ENCODE measurements around the gene ARHGAP6. TPM values are rescaled to one million over a fixed set of nuclear protein-coding genes. Genes with fewer than 3 reads are reported as not detected.

Gene ARHGAP6
- total RNA-seq, 1 experiment from 2014 or later, result 0.10 TPM

DNA sequence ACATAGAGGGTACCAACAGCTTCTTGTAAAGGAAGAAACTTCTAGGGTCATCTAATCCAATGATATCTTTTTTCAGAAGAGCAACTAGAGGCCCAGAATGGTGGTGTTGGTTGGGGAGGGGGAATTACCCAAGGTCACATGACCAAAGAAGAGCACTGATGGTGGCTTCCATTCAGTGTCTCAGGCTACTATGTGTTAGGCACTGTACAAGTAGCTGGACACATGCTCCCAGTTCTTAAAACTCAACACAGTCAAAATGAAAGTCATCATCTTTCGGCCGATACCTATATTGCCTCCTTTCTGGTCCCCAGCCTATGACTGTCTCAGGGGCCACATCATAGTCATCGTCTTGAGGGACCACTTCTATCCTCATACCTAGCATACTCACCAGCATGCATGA is 88.1 kb downstream of the ARHGAP6 start:
- RAD21 ChIA-PET (ENCODE audit: low non-redundant PET in 1 of 2, low total read pairs in 2 of 2, uncharacterized antibody in 2 of 2, unreplicated experiment in 2 of 2), result no interaction called here
- Histone ChIP-seq H3K9me2 (ENCODE audit: insufficient read depth) (no peaks in the 10 kb centered on the region), H3K4me3 (replicated peaks in 1 of 2; ENCODE audit: low read depth in 1 of 2, low read length in 2 of 2) (no peak overlapping the region), H2AFZ (ENCODE audit: low read depth, low read length, poor library complexity, severe bottlenecking) (no peak overlapping the region), H3K79me2 (ENCODE audit: insufficient read depth, low read length) (no peaks in the 10 kb centered on the region), H3K36me3 (ENCODE audit: control insufficient read depth in 1 of 2, insufficient read depth in 2 of 2, low read length in 2 of 2) (no peaks in the 10 kb centered on the region), H3K27me3 (ENCODE audit: insufficient read depth, low read length) (no peaks in the 10 kb centered on the region), H3K27ac (ENCODE audit: low read depth, low read length) (no peak overlapping the region), H3K9ac (ENCODE audit: low read length) (no peak overlapping the region), H3K4me1 (ENCODE audit: control insufficient read depth in 1 of 2, insufficient read depth in 2 of 2, low read length in 2 of 2) (no peaks in the 10 kb centered on the region), H3K9me3 (ENCODE audit: control insufficient read depth in 1 of 2, insufficient read depth in 1 of 2, low read depth in 1 of 2, low read length in 2 of 2) (no peaks in the 10 kb centered on the region), H3K4me2 (ENCODE audit: low read length) (no peak overlapping the region), H4K20me1 (ENCODE audit: insufficient read depth) (no peaks in the 10 kb centered on the region)
- DNase-seq (ENCODE audit: low read depth, low spot score), result no peak
- TF ChIP-seq SP1 (IDR thresholded peaks at IDR 0.05; ENCODE audit: low read depth), result no peak
- TF ChIP-seq, protein P1, sequence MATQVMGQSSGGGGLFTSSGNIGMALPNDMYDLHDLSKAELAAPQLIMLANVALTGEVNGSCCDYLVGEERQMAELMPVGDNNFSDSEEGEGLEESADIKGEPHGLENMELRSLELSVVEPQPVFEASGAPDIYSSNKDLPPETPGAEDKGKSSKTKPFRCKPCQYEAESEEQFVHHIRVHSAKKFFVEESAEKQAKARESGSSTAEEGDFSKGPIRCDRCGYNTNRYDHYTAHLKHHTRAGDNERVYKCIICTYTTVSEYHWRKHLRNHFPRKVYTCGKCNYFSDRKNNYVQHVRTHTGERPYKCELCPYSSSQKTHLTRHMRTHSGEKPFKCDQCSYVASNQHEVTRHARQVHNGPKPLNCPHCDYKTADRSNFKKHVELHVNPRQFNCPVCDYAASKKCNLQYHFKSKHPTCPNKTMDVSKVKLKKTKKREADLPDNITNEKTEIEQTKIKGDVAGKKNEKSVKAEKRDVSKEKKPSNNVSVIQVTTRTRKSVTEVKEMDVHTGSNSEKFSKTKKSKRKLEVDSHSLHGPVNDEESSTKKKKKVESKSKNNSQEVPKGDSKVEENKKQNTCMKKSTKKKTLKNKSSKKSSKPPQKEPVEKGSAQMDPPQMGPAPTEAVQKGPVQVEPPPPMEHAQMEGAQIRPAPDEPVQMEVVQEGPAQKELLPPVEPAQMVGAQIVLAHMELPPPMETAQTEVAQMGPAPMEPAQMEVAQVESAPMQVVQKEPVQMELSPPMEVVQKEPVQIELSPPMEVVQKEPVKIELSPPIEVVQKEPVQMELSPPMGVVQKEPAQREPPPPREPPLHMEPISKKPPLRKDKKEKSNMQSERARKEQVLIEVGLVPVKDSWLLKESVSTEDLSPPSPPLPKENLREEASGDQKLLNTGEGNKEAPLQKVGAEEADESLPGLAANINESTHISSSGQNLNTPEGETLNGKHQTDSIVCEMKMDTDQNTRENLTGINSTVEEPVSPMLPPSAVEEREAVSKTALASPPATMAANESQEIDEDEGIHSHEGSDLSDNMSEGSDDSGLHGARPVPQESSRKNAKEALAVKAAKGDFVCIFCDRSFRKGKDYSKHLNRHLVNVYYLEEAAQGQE (IDR thresholded peaks at IDR 0.05; ENCODE audit: low read depth), result no peak
- TF ChIP-seq POLR2A (IDR thresholded peaks at IDR 0.05; ENCODE audit: borderline replicate concordance, extremely low read depth, insufficient read depth, insufficient read length), result no peak
- no peak for TF ChIP-seq YY1 (IDR thresholded peaks at IDR 0.05; ENCODE audit: extremely low read depth, insufficient replicate concordance, low read depth, low read length)
- no peak for TF ChIP-seq CBX3 (IDR thresholded peaks at IDR 0.05; ENCODE audit: low read depth)
- TF ChIP-seq EZH2 (IDR thresholded peaks at IDR 0.05), result no peak
- no peak for TF ChIP-seq EZH2phosphoT487 (IDR thresholded peaks at IDR 0.05; ENCODE audit: borderline replicate concordance)
- no peak for TF ChIP-seq POLR2AphosphoS5 (IDR thresholded peaks at IDR 0.05; ENCODE audit: low read depth, low read length)
- no peak for TF ChIP-seq ELF1 (IDR thresholded peaks at IDR 0.05; ENCODE audit: borderline replicate concordance, low read depth)
- TF ChIP-seq, protein P2, sequence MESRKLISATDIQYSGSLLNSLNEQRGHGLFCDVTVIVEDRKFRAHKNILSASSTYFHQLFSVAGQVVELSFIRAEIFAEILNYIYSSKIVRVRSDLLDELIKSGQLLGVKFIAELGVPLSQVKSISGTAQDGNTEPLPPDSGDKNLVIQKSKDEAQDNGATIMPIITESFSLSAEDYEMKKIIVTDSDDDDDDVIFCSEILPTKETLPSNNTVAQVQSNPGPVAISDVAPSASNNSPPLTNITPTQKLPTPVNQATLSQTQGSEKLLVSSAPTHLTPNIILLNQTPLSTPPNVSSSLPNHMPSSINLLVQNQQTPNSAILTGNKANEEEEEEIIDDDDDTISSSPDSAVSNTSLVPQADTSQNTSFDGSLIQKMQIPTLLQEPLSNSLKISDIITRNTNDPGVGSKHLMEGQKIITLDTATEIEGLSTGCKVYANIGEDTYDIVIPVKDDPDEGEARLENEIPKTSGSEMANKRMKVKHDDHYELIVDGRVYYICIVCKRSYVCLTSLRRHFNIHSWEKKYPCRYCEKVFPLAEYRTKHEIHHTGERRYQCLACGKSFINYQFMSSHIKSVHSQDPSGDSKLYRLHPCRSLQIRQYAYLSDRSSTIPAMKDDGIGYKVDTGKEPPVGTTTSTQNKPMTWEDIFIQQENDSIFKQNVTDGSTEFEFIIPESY (IDR thresholded peaks at IDR 0.05; ENCODE audit: extremely low read depth, insufficient replicate concordance, low read length), result no peak
- TF ChIP-seq, protein P3, sequence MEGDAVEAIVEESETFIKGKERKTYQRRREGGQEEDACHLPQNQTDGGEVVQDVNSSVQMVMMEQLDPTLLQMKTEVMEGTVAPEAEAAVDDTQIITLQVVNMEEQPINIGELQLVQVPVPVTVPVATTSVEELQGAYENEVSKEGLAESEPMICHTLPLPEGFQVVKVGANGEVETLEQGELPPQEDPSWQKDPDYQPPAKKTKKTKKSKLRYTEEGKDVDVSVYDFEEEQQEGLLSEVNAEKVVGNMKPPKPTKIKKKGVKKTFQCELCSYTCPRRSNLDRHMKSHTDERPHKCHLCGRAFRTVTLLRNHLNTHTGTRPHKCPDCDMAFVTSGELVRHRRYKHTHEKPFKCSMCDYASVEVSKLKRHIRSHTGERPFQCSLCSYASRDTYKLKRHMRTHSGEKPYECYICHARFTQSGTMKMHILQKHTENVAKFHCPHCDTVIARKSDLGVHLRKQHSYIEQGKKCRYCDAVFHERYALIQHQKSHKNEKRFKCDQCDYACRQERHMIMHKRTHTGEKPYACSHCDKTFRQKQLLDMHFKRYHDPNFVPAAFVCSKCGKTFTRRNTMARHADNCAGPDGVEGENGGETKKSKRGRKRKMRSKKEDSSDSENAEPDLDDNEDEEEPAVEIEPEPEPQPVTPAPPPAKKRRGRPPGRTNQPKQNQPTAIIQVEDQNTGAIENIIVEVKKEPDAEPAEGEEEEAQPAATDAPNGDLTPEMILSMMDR (IDR thresholded peaks at IDR 0.05 in 2 of 3, conservative IDR thresholded peaks at IDR 0.05 in 1 of 3; ENCODE audit: borderline replicate concordance in 1 of 3, insufficient read depth in 1 of 3, low read depth in 2 of 3, low read length in 2 of 3), result no peak
- TF ChIP-seq, protein P4, sequence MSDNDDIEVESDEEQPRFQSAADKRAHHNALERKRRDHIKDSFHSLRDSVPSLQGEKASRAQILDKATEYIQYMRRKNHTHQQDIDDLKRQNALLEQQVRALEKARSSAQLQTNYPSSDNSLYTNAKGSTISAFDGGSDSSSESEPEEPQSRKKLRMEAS (IDR thresholded peaks at IDR 0.05), result no peak
- no peak for TF ChIP-seq CEBPB (IDR thresholded peaks at IDR 0.05; ENCODE audit: low read depth)
- no peak for TF ChIP-seq SRF (IDR thresholded peaks at IDR 0.05; ENCODE audit: low read depth)
- TF ChIP-seq FOSL1 (IDR thresholded peaks at IDR 0.05; ENCODE audit: low read depth), result no peak
- TF ChIP-seq JUND (IDR thresholded peaks at IDR 0.05), result no peak
- TF ChIP-seq SIN3A (IDR thresholded peaks at IDR 0.05; ENCODE audit: low read depth), result no peak
- no peak for TF ChIP-seq TCF7L2 (IDR thresholded peaks at IDR 0.05; ENCODE audit: borderline replicate concordance, extremely low read depth, insufficient read depth, insufficient read length)
- TF ChIP-seq, protein P5, sequence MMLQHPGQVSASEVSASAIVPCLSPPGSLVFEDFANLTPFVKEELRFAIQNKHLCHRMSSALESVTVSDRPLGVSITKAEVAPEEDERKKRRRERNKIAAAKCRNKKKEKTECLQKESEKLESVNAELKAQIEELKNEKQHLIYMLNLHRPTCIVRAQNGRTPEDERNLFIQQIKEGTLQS (IDR thresholded peaks at IDR 0.05), result no peak
- POLR2A ChIA-PET, result no interaction called here
- ATAC-seq, result no peak
- CTCF ChIA-PET, result no interaction called here
- no TSS peak for BruUV-seq (replicated peaks)
- intact Hi-C loops (cut with micrococcal nuclease), result no loop called here

Data from HCT116 (cell line).